RKO (cell line): ENCODE measurements around the gene RNF181.
"Not testable (repeated sequence)": the region's sequence is repeated elsewhere in the genome, so short reads cannot be mapped to it uniquely, and the experiment has no call there.

Experiments used
- DNase-seq: peaks from one replicate; pipeline ENCODE4 v3.0.0-alpha.2; 2016; ENCODE audit warnings: low spot score

RNF181 gene

DNA sequence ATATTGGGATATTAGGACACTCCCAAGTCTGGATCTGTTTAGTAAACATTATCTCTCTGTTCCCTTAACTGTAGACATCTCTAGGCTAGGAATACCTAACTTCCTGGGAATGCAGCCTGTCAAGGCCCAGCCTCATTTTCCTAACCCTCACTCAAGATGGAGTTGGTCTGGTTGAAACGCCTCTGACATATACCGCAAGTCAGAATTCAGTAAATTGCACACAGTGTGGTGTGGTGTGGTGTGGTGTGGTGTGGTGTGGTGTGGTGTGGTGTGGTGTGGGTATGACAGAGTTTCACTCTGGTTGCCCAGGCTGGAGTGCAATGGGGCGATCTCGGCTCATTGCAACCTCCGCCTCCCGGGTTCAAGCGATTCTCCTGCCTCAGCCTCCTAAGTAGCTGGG, 19.2 kb downstream of the RNF181 start:
- DNase-seq, result not testable (repeated sequence)

GRCh38 chr2:85615413-85615728, 19.8 kb downstream of the RNF181 start:
- no peak for DNase-seq

GRCh38 chr2:85617723-85618122, 22.2 kb downstream of the RNF181 start:
- not testable (repeated sequence) for DNase-seq

GRCh38 chr2:85619617-85620016, 24.1 kb downstream of the RNF181 start:
- DNase-seq, result no peak

DNA sequence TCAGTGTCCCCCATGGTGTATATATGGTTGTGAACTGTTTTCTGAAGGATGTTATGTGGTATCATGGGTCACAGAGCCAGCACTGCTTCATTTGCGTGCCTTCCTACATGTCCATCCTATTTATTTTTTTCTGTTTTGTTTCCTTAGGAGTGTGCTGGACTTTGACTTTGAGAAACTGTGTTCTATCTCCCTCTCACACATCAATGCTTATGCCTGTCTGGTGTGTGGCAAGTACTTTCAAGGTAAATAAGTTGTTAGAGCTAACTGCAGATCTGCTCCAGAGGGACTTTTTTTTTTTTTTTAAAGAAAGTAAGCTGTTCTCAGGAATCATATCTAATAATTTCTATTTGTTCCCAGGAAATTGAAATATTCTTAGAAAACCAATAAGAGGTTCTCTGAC, 25.8 kb downstream of the RNF181 start:
- no peak for DNase-seq

DNA sequence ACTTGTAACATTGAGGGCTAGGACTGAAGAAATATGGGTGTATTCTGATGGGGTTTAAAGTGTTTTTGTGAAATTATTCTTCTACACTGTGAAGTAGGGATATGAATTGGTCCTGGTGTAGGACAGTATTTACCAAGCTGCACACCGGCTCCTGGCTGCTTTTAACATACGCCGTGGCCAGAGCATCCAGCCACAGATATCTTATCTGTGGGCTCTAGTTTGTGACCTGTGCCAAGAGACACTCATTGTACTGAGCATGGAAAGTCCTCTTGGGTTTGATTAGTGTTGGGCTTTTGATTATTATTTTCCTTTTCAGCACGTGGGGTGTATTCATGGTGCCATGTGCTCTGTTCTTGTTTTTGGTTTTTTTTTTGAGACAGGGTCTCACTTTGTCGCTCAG, 28.4 kb downstream of the RNF181 start:
- no peak for DNase-seq

GRCh38 chr2:85628658-85629057, 33.1 kb downstream of the RNF181 start:
- DNase-seq, result no peak

- no peak for DNase-seq
Observed at GRCh38 chr2:85631316-85631715, 35.8 kb downstream of the RNF181 start.

DNA sequence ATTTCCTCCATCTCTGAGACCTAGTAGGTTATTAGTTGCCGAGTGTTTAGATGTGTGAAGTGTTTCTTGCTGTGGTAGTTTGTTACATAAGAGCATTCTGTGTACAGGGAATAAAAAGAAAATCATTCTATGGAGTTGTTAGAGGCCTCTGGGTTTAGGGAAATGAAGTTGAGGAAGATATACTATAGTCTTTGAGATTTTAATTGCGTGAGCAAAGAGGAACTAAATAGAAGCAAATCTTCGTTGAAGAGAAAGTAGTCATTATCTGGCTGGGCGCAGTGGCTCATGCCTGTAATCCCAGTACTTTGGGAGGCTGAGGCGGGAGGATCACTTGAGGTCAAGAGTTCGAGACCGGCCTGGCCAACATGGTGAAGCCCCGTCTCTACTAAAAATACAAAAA, 39.5 kb downstream of the RNF181 start:
- DNase-seq, result no peak

GRCh38 chr2:85635636-85636035, 40.1 kb downstream of the RNF181 start:
- no peak for DNase-seq

- no peak for DNase-seq
Observed at GRCh38 chr2:85642725-85643124, 47.2 kb downstream of the RNF181 start.

DNA sequence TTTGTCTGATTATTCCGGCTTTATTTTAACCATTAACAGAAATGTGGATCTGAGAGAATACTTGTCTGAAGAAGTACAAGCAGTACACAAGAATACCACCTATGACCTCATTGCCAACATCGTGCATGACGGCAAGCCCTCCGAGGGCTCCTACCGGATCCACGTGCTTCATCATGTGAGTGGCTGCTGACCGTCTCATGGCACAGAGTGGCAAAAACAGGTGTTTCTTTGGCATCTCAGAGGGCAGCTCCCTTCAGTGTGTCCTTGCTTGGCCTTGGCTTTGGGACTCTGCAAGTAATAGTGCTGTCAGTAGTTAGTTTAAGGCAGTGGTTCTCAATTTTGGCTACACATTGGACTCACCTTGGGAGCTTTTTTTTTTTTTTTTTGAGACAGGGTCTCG, 49.4 kb downstream of the RNF181 start:
- no peak for DNase-seq

DNA sequence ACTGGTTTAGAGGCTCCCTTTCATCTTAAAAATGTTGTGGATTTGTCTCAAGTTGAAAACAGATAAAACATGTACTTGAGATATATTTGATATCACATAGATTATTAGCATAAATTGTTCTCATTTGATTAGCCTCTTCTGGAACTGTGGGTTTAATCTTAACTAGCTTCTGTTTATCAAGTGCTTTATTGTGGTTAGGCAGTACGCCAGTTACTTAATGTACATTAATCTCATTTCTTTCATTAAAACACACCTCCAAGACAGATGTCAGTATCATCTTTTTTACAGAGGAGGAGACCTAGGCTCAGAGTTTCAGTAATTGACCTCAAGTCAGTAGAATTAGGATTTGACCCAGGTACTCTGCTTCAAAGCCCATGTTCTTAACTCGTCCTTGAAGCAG, 50.6 kb downstream of the RNF181 start:
- DNase-seq, result no peak
